Fibroblast of lung (primary cell): ENCODE measurements around the gene KATNAL2. TPM values are rescaled to one million over a fixed set of nuclear protein-coding genes. Genes with fewer than 3 reads are reported as not detected.

ENCODE experiments used
- DNase-seq, 2 donors: peaks; one replicate each; pipeline versions ENCODE4 v3.0.0 to v3.0.0-alpha.2; 2010; ENCODE audit warnings: low read depth in 2 of 2
- H2AFZ ChIP-seq: 2 replicates; pipeline ENCODE4 v1.5.1; 2012; ENCODE audit warnings: low read length, control low read depth, inconsistent platforms
- H3K27ac ChIP-seq: 2 replicates; pipeline ENCODE4 v1.5.1; 2011; ENCODE audit warnings: low read length, control low read depth; ENCODE audit not compliant: insufficient read depth
- H3K27me3 ChIP-seq: 2 replicates; pipeline ENCODE4 v1.5.1; 2011; ENCODE audit warnings: mild to moderate bottlenecking, low read length; ENCODE audit not compliant: control insufficient read depth, insufficient read depth
- H3K36me3 ChIP-seq: 2 replicates; pipeline ENCODE4 v1.5.1; 2011; ENCODE audit warnings: low read length; ENCODE audit not compliant: control insufficient read depth, insufficient read depth
- H3K4me1 ChIP-seq: 2 replicates; pipeline ENCODE4 v1.5.1; 2011; ENCODE audit warnings: low read length; ENCODE audit not compliant: control insufficient read depth, insufficient read depth; ENCODE audit errors: extremely low read depth
- H3K4me2 ChIP-seq: 2 replicates; pipeline ENCODE4 v1.5.1; 2011; ENCODE audit warnings: low read length, control low read depth; ENCODE audit not compliant: insufficient read depth; ENCODE audit errors: extremely low read depth
- H3K4me3 ChIP-seq, 4 experiments: fragments of 200-600 bp in 1 of 4; sonication (generic) in 1 of 4; replicated peaks in 1 of 4; 2 replicates each; pipeline ENCODE4 v1.5.1; 2011 to 2016; ENCODE audit warnings: low read length in 4 of 4, low read depth in 3 of 4, mild to moderate bottlenecking in 3 of 4, control low read depth in 2 of 4, inconsistent platforms in 1 of 4, mixed read lengths in 1 of 4; ENCODE audit not compliant: insufficient read depth in 1 of 4; ENCODE audit errors: control extremely low read depth in 1 of 4
- H3K79me2 ChIP-seq: 2 replicates; pipeline ENCODE4 v1.5.1; 2012; ENCODE audit warnings: mild to moderate bottlenecking, low read length, inconsistent platforms; ENCODE audit not compliant: control insufficient read depth, insufficient read depth
- H3K9ac ChIP-seq: 2 replicates; pipeline ENCODE4 v1.5.1; 2011; ENCODE audit warnings: mild to moderate bottlenecking, low read length, control low read depth; ENCODE audit not compliant: insufficient read depth
- H3K9me3 ChIP-seq: 2 replicates; pipeline ENCODE4 v1.5.1; 2012; ENCODE audit warnings: low read depth, low read length; ENCODE audit not compliant: control insufficient read depth, insufficient read depth
- H4K20me1 ChIP-seq: 2 replicates; pipeline ENCODE4 v1.5.1; 2011; ENCODE audit warnings: low read length; ENCODE audit not compliant: control insufficient read depth, insufficient read depth; ENCODE audit errors: extremely low read depth
- CTCF ChIP-seq, 2 donors: IDR thresholded peaks in 1 of 2; conservative IDR thresholded peaks in 1 of 2; 1 replicate in 1 of 2; 2 replicates in 1 of 2; pipeline ENCODE4 v1.5.1; 2011 to 2012; ENCODE audit warnings: low read length in 2 of 2, control low read depth in 1 of 2, inconsistent platforms in 1 of 2, low read depth in 1 of 2, mild to moderate bottlenecking in 1 of 2
- EZH2 ChIP-seq: IDR thresholded peaks from 2 replicates; pipeline ENCODE4 v1.5.1; 2012; ENCODE audit warnings: low read length, control low read depth, mild to moderate bottlenecking; ENCODE audit errors: missing control alignments
- polyA plus RNA-seq, 2 donors: library from polyadenylated mRNA; depleted of rRNA in 1 of 2; stranded (reverse) in 1 of 2; unstranded in 1 of 2; fragments of >200 nt; gene quantifications; 2 replicates each; pipeline ENCODE4 v1.2.1, GENCODE V29; 2011 to 2012; ENCODE audit warnings: missing spikeins in 1 of 2
- total RNA-seq: library from RNA; depleted of rRNA; stranded (reverse); fragments of >200 nt; gene quantifications from 2 replicates; pipeline ENCODE4 v1.2.1, GENCODE V29; 2014

The KATNAL2 gene
- total and polyA plus RNA-seq, 2 donors (not counting 1 experiment from before 2014, with no cell fraction given): 1.8 to 3.8 TPM

- Histone ChIP-seq H3K4me3 (no peak overlapping the region), H4K20me1 (no peaks in the 10 kb centered on the region), H3K4me2 (no peak overlapping the region), H3K27ac (no peak overlapping the region), H3K79me2 (no peaks in the 10 kb centered on the region), H3K4me1 (no peaks in the 10 kb centered on the region), H3K27me3 (no peaks in the 10 kb centered on the region), H2AFZ (no peak overlapping the region), H3K36me3 (no peaks in the 10 kb centered on the region), H3K9ac (no peak overlapping the region), H3K9me3 (no peaks in the 10 kb centered on the region)
- DNase-seq: peak; percentile 17 to 42
- TF ChIP-seq EZH2: no peak
- TF ChIP-seq CTCF (conservative IDR thresholded peaks at IDR 0.05 in 1 of 2, IDR thresholded peaks at IDR 0.05 in 1 of 2; ENCODE audit: low read depth in 1 of 2, low read length in 2 of 2): peak; percentile 32 to 60
Measured at GRCh38 chr18:47036298-47036874, 119.0 kb downstream of the KATNAL2 start.

- TF ChIP-seq EZH2: no peak
- no peak for TF ChIP-seq CTCF (conservative IDR thresholded peaks at IDR 0.05 in 1 of 2, IDR thresholded peaks at IDR 0.05 in 1 of 2; ENCODE audit: low read depth in 1 of 2, low read length in 2 of 2)
Measured at GRCh38 chr18:47036927-47037578, 119.7 kb downstream of the KATNAL2 start.

GRCh38 chr18:47040982-47041381 is 123.6 kb downstream of the KATNAL2 start:
- H3K36me3 ChIP-seq: no peaks in the 10 kb centered on the region
- TF ChIP-seq EZH2: no peak
- TF ChIP-seq CTCF (conservative IDR thresholded peaks at IDR 0.05 in 1 of 2, IDR thresholded peaks at IDR 0.05 in 1 of 2; ENCODE audit: low read depth in 1 of 2, low read length in 2 of 2): no peak
- H3K27ac ChIP-seq: no peak overlapping the region
- H3K4me1 ChIP-seq: no peaks in the 10 kb centered on the region
- no peaks in the 10 kb centered on the region for H3K79me2 ChIP-seq
- DNase-seq: no peak
- H3K27me3 ChIP-seq: no peaks in the 10 kb centered on the region
- no peaks in the 10 kb centered on the region for H4K20me1 ChIP-seq
- H3K4me3 ChIP-seq: no peak overlapping the region
- H3K9ac ChIP-seq: no peak overlapping the region
- H2AFZ ChIP-seq: no peak overlapping the region
- no peaks in the 10 kb centered on the region for H3K9me3 ChIP-seq
- H3K4me2 ChIP-seq: no peak overlapping the region

More at GRCh38 chr18:47036927-47037578, 119.7 kb downstream of the KATNAL2 start:
- H3K9me3 ChIP-seq: no peaks in the 10 kb centered on the region
- no peaks in the 10 kb centered on the region for H3K4me1 ChIP-seq
- no peak overlapping the region for H3K4me2 ChIP-seq
- H3K36me3 ChIP-seq: no peaks in the 10 kb centered on the region
- H3K9ac ChIP-seq: no peak overlapping the region
- H3K27me3 ChIP-seq: no peaks in the 10 kb centered on the region
- no peak for DNase-seq
- no peak overlapping the region for H3K27ac ChIP-seq
- no peaks in the 10 kb centered on the region for H3K79me2 ChIP-seq
- H3K4me3 ChIP-seq: no peak overlapping the region
- H2AFZ ChIP-seq: no peak overlapping the region
- no peaks in the 10 kb centered on the region for H4K20me1 ChIP-seq
